ENCODE results near the gene LOXHD1. TPM values are rescaled to one million over a fixed set of nuclear protein-coding genes. Genes with fewer than 3 reads are reported as not detected.

The LOXHD1 gene
- total RNA-seq, 6 experiments from 2014 or later = not detected

DNA sequence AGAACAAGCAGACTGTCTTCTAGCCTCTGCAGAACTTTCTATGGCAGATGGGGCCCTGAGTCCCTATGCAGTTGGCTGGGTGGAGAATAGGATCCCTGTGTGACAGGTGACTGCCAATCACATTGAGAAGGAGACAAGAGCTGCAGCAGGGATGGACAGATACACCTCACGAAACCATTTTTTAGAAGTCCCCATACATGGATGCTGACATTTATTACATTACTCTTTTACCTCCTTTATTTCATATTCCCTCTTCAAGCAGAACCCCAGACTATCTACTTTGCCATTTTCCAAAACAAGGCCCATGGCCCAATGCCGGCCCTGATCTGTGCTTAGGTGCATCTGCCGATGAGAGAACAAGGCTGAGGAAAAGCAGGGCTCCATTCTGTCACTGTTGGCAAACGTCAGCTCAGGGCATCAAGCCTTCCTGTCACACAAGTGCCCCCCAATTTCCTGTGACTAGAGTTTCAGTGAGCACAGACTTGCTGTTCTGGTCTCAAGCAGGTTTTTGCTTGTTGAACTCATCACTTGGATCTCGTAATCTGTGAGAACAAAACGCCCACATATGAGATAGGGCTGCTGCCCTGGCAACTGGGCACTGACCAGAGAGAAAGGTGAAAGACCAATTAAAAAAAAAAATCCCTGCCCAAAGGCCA, 35.8 kb downstream of the LOXHD1 start:
- Histone ChIP-seq H3K36me3 (no peaks in the 10 kb centered on the region), H3K27ac (no peak overlapping the region), H3K27me3 (no peaks in the 10 kb centered on the region), H3K4me3 (no peak overlapping the region), H3K4me1 (no peaks in the 10 kb centered on the region), H3K9me3 (no peaks in the 10 kb centered on the region)
- ATAC-seq (peak in 1 of 4 donors; percentile 74), DNase-seq (no peak)
- intact Hi-C loops (cut with DNase I) = no loop called here
- WGBS (ENCODE audit: insufficient coverage, low coverage, low lambda C conversion rate, missing lambda C conversion rate) = 40% methylated on average over 4 of the region's 6 CpGs
- no peak for TF ChIP-seq POLR2A (IDR thresholded peaks at IDR 0.05)
- TF ChIP-seq, protein P1, sequence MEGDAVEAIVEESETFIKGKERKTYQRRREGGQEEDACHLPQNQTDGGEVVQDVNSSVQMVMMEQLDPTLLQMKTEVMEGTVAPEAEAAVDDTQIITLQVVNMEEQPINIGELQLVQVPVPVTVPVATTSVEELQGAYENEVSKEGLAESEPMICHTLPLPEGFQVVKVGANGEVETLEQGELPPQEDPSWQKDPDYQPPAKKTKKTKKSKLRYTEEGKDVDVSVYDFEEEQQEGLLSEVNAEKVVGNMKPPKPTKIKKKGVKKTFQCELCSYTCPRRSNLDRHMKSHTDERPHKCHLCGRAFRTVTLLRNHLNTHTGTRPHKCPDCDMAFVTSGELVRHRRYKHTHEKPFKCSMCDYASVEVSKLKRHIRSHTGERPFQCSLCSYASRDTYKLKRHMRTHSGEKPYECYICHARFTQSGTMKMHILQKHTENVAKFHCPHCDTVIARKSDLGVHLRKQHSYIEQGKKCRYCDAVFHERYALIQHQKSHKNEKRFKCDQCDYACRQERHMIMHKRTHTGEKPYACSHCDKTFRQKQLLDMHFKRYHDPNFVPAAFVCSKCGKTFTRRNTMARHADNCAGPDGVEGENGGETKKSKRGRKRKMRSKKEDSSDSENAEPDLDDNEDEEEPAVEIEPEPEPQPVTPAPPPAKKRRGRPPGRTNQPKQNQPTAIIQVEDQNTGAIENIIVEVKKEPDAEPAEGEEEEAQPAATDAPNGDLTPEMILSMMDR (IDR thresholded peaks at IDR 0.05) = no peak

DNA sequence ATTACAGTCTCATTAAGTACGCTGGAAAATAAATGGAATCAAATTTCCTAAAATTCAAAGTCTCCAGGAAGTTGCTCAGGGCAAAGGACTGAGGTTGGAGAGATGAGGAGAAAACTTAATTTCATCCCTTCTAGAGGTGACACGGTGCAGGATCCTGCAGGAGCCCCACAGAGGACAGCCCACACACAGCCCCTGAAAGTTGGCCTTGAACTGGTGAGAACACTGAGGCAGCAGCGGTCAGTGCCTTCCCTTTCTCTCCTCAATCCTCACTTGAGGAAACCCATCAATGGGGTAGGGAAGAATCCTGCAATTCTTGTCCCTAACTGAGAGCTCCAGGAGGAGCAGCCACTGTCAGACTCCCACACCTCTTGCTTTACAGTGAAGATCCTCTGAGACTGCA, 37.5 kb downstream of the LOXHD1 start:
- WGBS (ENCODE audit: insufficient coverage, low coverage, low lambda C conversion rate, missing lambda C conversion rate) = 65% methylated on average over 2 of the region's 3 CpGs

DNA sequence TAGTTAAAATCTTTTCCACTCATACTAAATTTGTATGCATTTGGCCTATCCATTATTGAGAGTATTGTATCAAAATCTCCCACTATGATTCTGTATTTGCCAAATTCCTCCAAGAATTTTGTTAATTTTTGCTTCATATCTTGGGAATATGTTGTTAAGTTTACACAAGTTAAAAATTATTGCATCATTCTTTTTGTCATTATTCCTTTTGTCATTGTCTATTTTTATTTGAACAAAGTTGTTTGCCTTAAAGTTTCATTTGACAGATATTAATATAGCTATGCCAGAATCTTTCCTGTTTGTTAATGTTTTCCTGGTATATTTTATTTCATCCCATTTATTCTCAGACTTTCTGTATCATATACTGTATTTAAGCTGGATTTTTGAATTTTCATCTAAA, 41.3 kb downstream of the LOXHD1 start:
- Histone ChIP-seq H3K4me1 (no peaks in the 10 kb centered on the region), H3K4me3 (no peak overlapping the region), H3K27me3 (no peaks in the 10 kb centered on the region), H3K9me3 (no peaks in the 10 kb centered on the region), H3K36me3 (no peaks in the 10 kb centered on the region), H3K27ac (no peak overlapping the region)
- DNase-seq (no peak), ATAC-seq (no peak)
- no peak for TF ChIP-seq POLR2A (IDR thresholded peaks at IDR 0.05)
- TF ChIP-seq, protein P1 (IDR thresholded peaks at IDR 0.05) = no peak
- intact Hi-C loops (cut with DNase I) = no loop called here

More for the DNA sequence above, 37.5 kb downstream of the LOXHD1 start:
- DNase-seq = no peak
- Histone ChIP-seq H3K4me3 (no peak overlapping the region), H3K9me3 (no peaks in the 10 kb centered on the region), H3K4me1 (no peaks in the 10 kb centered on the region), H3K36me3 (no peaks in the 10 kb centered on the region), H3K27me3 (no peaks in the 10 kb centered on the region), H3K27ac (no peak overlapping the region)
- intact Hi-C loops (cut with DNase I) = no loop called here
- ATAC-seq = no peak
- no peak for TF ChIP-seq POLR2A (IDR thresholded peaks at IDR 0.05)
- TF ChIP-seq, protein P1 (IDR thresholded peaks at IDR 0.05) = no peak

DNA sequence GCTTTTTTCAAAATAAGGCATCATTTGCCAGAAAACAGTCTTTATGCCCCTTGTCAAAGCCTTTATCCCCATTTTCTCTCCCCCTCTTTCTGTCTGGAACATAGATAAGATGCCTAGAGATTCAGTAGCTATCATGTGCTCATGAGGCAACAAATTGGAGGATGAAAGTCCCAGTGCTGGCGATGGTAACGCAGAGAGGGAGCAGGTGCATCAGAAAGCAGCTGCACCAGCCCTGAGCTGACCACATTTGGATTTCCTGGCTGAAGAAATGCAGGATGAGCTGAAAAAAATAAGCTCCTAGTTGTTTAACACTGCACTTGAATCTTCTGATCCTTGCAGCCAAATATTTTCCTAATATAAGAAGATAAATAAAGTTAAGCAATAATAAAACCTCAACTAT, 48.0 kb downstream of the LOXHD1 start:
- 63% methylated on average over 2 of the region's 2 CpGs for WGBS (ENCODE audit: insufficient coverage, low coverage, low lambda C conversion rate, missing lambda C conversion rate)
- Histone ChIP-seq H3K4me3 (no peak overlapping the region), H3K4me1 (no peaks in the 10 kb centered on the region), H3K36me3 (no peaks in the 10 kb centered on the region), H3K9me3 (no peaks in the 10 kb centered on the region), H3K27ac (no peak overlapping the region), H3K27me3 (no peaks in the 10 kb centered on the region)
- DNase-seq (no peak), ATAC-seq (no peak)
- TF ChIP-seq POLR2A (IDR thresholded peaks at IDR 0.05) = no peak
- TF ChIP-seq, protein P1 (IDR thresholded peaks at IDR 0.05) = no peak
- intact Hi-C loops (cut with DNase I) = no loop called here

DNA sequence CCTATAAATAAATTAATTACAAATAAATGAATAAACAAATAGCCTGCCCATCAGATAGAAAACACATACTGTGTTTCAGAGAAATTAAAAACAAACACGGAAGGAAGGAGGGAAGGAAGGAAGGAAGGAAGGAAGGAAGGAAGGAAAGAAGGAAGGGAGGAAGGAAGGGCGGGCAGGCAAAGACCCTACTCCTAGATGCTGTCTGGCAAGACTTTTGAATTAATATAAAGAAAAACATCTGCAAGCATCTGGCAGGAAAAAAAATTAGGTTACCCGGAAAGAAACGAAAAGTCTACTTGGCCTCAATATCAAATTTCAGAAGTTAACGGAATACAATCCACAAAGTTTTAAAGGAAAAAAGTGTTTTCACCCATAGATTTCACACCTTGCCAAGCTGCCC, 49.1 kb downstream of the LOXHD1 start:
- intact Hi-C loops (cut with DNase I) = no loop called here
- DNase-seq (no peak), ATAC-seq (no peak)
- no peaks in the 10 kb centered on the region for H3K27me3 ChIP-seq
- TF ChIP-seq, protein P1 (IDR thresholded peaks at IDR 0.05) = no peak
- no peak for TF ChIP-seq POLR2A (IDR thresholded peaks at IDR 0.05)
- H3K36me3 ChIP-seq = no peaks in the 10 kb centered on the region
- 61% methylated on average over 3 of the region's 5 CpGs for WGBS (ENCODE audit: insufficient coverage, low coverage, low lambda C conversion rate, missing lambda C conversion rate)
- no peak overlapping the region for H3K4me3 ChIP-seq
- H3K27ac ChIP-seq = no peak overlapping the region
- H3K4me1 ChIP-seq = no peaks in the 10 kb centered on the region
- H3K9me3 ChIP-seq = no peaks in the 10 kb centered on the region
